Ectodermal cell (in vitro differentiated cells): ENCODE data around the gene PPP6R3.

Experiments
- H3K27ac ChIP-seq: 2 replicates; pipeline ENCODE4 v1.7.0; 2013; ENCODE audit warnings: mild to moderate bottlenecking, low read depth, low read length; ENCODE audit not compliant: insufficient read depth, poor library complexity, severe bottlenecking
- H3K27me3 ChIP-seq: 2 replicates; pipeline ENCODE4 v1.7.0; 2013; ENCODE audit warnings: mild to moderate bottlenecking, low read length; ENCODE audit not compliant: insufficient read depth, control insufficient read depth, poor library complexity, severe bottlenecking
- H3K36me3 ChIP-seq: one replicate; pipeline ENCODE4 v1.7.0; 2013; ENCODE audit warnings: low read length; ENCODE audit not compliant: control insufficient read depth, insufficient read depth
- H3K4me1 ChIP-seq: one replicate; pipeline ENCODE4 v1.7.0; 2013; ENCODE audit warnings: low read length; ENCODE audit not compliant: control insufficient read depth, insufficient read depth
- H3K4me3 ChIP-seq: 2 replicates; pipeline ENCODE4 v1.7.0; 2013; ENCODE audit warnings: low read depth, low read length, control low read depth; ENCODE audit not compliant: insufficient read depth
- H3K9me3 ChIP-seq: 2 replicates; pipeline ENCODE4 v1.7.0; 2013; ENCODE audit warnings: mild to moderate bottlenecking, low read length, moderate library complexity; ENCODE audit not compliant: control insufficient read depth
- WGBS, 2 experiments: methylation state at CpG; one replicate each; pipeline ENCODE4 v1.1.7; 2013; ENCODE audit warnings: missing lambda C conversion rate in 2 of 2; 5-methylcytosine and 5-hydroxymethylcytosine counted together

The PPP6R3 gene

DNA sequence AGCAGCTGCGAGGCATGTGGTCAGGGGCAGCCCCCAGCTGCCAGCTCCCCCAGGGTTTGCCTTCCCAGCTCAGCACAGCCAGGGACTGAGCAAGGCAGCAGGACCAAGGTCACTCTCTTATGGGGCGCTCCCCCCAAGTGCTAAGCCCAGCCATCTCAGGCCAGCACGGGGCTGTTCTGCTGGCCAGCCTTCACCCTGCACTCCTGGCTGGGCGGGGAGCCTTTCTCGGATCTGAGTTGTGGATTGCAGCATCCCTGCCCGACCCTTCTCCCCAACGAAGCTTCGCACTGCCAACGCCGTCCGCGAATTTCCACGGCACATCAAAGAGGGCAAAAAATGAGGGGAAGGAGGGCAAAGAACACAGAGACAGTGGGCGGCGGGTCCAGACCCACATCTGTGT, 181.3 kb downstream of the PPP6R3 start:
- Histone ChIP-seq H3K9me3 (no peaks in the 10 kb centered on the region), H3K36me3 (no peaks in the 10 kb centered on the region), H3K27ac (no peak overlapping the region), H3K27me3 (no peaks in the 10 kb centered on the region), H3K4me3 (no peak overlapping the region), H3K4me1 (no peaks in the 10 kb centered on the region)
- WGBS, 2 experiments = 93 to 95% methylated on average over 15 of the region's 15 CpGs

DNA sequence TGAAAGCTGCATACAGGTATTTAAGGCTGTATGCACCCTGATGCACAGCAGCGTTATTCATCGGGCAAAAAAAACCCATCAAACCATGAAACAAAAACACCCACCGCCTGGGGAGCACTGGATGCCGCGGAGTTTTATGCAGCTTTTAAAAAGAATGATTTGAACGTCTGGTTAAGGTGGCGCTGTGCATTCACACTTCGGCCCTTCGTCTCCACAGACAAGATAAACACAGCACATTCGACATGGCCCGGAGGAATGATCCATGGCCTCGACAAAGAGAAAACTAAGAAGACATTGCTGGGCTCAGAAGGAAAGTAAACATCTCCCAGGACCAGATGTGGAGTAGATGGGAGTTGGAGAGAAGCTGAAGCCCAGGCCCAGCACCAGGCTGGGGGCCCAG, 183.0 kb downstream of the PPP6R3 start:
- Histone ChIP-seq H3K36me3 (no peaks in the 10 kb centered on the region), H3K9me3 (no peaks in the 10 kb centered on the region), H3K27me3 (no peaks in the 10 kb centered on the region), H3K4me1 (no peaks in the 10 kb centered on the region), H3K27ac (no peak overlapping the region), H3K4me3 (no peak overlapping the region)
- 67 to 68% methylated on average over 12 of the region's 12 CpGs for WGBS, 2 experiments

DNA sequence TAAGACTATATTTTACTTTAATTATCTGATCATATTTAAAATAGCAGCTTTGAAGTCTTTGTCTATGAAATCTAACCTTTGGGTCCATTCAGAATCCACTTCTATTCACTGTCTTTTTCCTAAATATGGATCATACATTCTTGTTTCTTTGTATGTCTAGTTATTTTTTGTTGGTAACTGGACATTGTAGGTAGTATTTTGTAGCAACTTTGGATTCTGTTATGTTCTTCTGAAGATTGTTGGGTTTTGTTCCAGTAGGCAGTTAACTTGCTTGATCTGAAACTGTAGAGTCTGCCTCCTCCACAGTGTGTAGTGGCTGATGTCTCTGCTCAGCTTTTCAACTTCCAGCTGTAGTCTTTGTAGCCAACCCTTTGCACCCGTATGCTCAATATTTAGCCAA, 186.3 kb downstream of the PPP6R3 start:
- Histone ChIP-seq H3K27ac (no peak overlapping the region), H3K4me1 (no peaks in the 10 kb centered on the region), H3K4me3 (no peak overlapping the region), H3K27me3 (no peaks in the 10 kb centered on the region), H3K9me3 (no peaks in the 10 kb centered on the region), H3K36me3 (no peaks in the 10 kb centered on the region)
- WGBS, 2 experiments = 88 to 94% methylated on average over 1 of the region's 1 CpG

GRCh38 chr11:68649851-68650555, 189.5 kb downstream of the PPP6R3 start:
- H3K9me3 ChIP-seq = no peaks in the 10 kb centered on the region
- H3K4me1 ChIP-seq = no peaks in the 10 kb centered on the region
- H3K27me3 ChIP-seq = no peaks in the 10 kb centered on the region
- H3K27ac ChIP-seq = no peak overlapping the region
- 86% methylated on average over 38 of the region's 38 CpGs for WGBS, 2 experiments
- H3K36me3 ChIP-seq = no peaks in the 10 kb centered on the region
- no peak overlapping the region for H3K4me3 ChIP-seq

GRCh38 chr11:68650801-68651200, 190.2 kb downstream of the PPP6R3 start:
- peaks cover 3% of the 10 kb centered on the region for H3K9me3 ChIP-seq
- no peaks in the 10 kb centered on the region for H3K4me1 ChIP-seq
- H3K36me3 ChIP-seq = no peaks in the 10 kb centered on the region
- 92 to 96% methylated on average over 14 of the region's 14 CpGs for WGBS, 2 experiments
- no peaks in the 10 kb centered on the region for H3K27me3 ChIP-seq
- no peak overlapping the region for H3K4me3 ChIP-seq
- H3K27ac ChIP-seq = no peak overlapping the region

DNA sequence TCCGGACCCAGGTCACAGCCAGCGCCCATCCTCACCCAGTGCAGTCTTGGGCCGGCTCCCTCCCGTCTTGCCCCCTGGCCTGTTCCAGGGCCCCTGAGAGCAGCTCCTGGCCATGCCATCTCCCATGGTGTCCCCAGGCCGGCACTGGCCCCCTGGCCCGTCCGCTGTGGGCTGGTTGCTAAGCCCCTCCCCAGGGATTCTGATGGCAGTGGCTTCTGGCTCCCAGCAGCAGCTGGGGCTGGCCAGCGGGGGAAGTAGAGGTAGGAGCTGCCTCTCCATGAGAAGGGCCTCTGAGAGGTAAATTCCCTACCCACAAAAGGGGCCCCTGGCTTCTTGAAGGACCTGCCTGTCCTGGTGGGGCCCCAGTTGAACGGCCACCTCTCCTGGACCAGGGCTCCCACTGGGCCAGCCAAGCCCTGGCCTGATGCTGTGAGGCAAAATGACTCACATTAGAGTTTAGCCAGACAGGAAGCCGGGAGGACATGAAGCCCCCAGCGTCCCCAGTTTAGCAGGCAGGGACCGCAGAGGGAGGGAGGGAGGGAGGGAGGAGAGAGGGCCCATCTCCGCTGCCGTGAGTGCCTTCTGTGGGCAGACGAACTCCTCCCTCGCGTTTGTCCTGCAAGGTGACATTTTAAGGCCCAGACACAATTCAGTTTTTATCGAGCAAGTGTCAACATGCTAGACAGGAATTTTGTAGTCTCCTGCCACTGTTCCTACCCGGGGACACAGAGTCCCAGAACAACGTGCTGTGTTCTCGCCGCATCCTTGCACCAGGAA, 190.8 kb downstream of the PPP6R3 start:
- 70% methylated on average over 22 of the region's 22 CpGs for WGBS, 2 experiments
- Histone ChIP-seq H3K4me3 (no peak overlapping the region), H3K9me3 (peaks cover 3% of the 10 kb centered on the region), H3K4me1 (no peaks in the 10 kb centered on the region), H3K27ac (no peak overlapping the region), H3K36me3 (no peaks in the 10 kb centered on the region), H3K27me3 (no peaks in the 10 kb centered on the region)

GRCh38 chr11:68651985-68652682, 191.6 kb downstream of the PPP6R3 start:
- 74 to 78% methylated on average over 16 of the region's 16 CpGs for WGBS, 2 experiments
- no peaks in the 10 kb centered on the region for H3K4me1 ChIP-seq
- H3K36me3 ChIP-seq = no peaks in the 10 kb centered on the region
- no peak overlapping the region for H3K27ac ChIP-seq
- no peaks in the 10 kb centered on the region for H3K27me3 ChIP-seq
- H3K9me3 ChIP-seq = peaks cover 3% of the 10 kb centered on the region
- no peak overlapping the region for H3K4me3 ChIP-seq

- Histone ChIP-seq H3K36me3 (no peaks in the 10 kb centered on the region), H3K9me3 (peaks cover 3% of the 10 kb centered on the region), H3K4me3 (no peak overlapping the region), H3K27ac (no peak overlapping the region), H3K4me1 (no peaks in the 10 kb centered on the region), H3K27me3 (no peaks in the 10 kb centered on the region)
- WGBS, 2 experiments = 86 to 87% methylated on average over 12 of the region's 12 CpGs
Observed at GRCh38 chr11:68652683-68653156, 192.2 kb downstream of the PPP6R3 start.

GRCh38 chr11:68653486-68654430, 193.2 kb downstream of the PPP6R3 start:
- H3K4me3 ChIP-seq = no peak overlapping the region
- 77 to 79% methylated on average over 24 of the region's 24 CpGs for WGBS, 2 experiments
- H3K9me3 ChIP-seq = peaks cover 3% of the 10 kb centered on the region
- H3K27ac ChIP-seq = no peak overlapping the region
- no peaks in the 10 kb centered on the region for H3K27me3 ChIP-seq
- H3K4me1 ChIP-seq = no peaks in the 10 kb centered on the region
- H3K36me3 ChIP-seq = no peaks in the 10 kb centered on the region
